ENCODE measurements around the gene HASPIN.

DNA sequence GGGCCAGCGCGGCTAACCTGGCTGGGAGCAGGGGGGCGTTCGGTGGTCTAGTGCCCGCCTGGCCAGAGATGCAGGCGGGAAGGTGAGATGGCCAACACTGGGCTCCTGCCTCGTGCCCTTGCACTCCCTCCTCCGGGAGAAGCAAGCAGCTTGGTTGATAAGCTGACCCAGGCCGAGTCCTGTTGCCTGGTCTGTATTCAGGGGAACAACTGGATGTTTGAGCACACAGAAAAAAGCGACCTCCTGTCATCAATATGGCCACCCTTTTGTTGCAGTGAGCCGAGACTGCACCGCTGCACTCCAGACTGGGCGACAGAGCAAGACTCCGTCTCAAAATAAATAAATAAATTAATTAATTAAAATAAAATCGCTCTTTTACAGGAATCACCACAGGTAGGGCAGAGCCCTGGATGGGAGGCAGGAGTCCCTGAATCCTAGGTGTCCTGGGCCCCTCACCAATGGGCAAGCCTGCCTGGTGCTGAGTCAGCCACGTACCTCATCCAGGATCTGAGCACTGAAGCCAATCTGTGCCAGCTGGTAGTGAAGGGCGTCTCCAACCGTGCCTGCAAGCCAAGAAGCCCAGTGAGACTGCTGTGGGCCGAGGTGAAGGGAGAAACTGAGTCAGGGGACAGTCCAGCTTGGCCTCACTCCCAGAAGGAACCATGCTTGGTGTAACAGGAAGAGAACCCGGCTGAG lies 31.8 kb downstream of the HASPIN start:
- TF ChIP-seq POLR2A (IDR thresholded peaks at IDR 0.05) (no peak), CTCF (IDR thresholded peaks at IDR 0.05) (no peak), EP300 (IDR thresholded peaks at IDR 0.05) (no peak)
